Neural cell (in vitro differentiated cells): ENCODE results near the gene CHST11. TPM values are rescaled to one million over a fixed set of nuclear protein-coding genes. Genes with fewer than 3 reads are reported as not detected.

Source experiments
- H2AFZ ChIP-seq: fragments of 200-600, 300-800 bp; sonication (generic), shearing (Covaris generic); 2 replicates; pipeline ENCODE4 v1.6.0; 2014; ENCODE audit warnings: low read depth, mild to moderate bottlenecking, antibody characterized with exemption, low read length, moderate library complexity
- H3F3A ChIP-seq: fragments of 200-600 bp; shearing (Covaris generic); 2 replicates; pipeline ENCODE4 v1.6.1; 2016; ENCODE audit warnings: mild to moderate bottlenecking, moderate library complexity, mixed read lengths, antibody characterized with exemption, low read length; ENCODE audit not compliant: insufficient read depth, poor library complexity, severe bottlenecking
- H3K27ac ChIP-seq: fragments of 200-600, 300-800 bp; sonication (generic), shearing (Covaris generic); 2 replicates; pipeline ENCODE4 v1.5.1; 2014; ENCODE audit warnings: mild to moderate bottlenecking, low read length, moderate library complexity
- H3K27me3 ChIP-seq: fragments of 300-800, 200-600 bp; sonication (generic), shearing (Covaris generic); 2 replicates; pipeline ENCODE4 v1.6.0; 2014; ENCODE audit warnings: mild to moderate bottlenecking, low read depth, low read length, moderate library complexity; ENCODE audit not compliant: insufficient read depth
- H3K36me3 ChIP-seq: fragments of 300-800, 200-600 bp; sonication (generic), shearing (Covaris generic); 2 replicates; pipeline ENCODE4 v1.5.1; 2014; ENCODE audit warnings: mild to moderate bottlenecking, antibody characterized with exemption, low read length, moderate library complexity; ENCODE audit not compliant: insufficient read depth
- H3K4me2 ChIP-seq: fragments of 300-800, 200-600 bp; sonication (generic), shearing (Covaris generic); 2 replicates; pipeline ENCODE4 v1.6.0; 2014; ENCODE audit warnings: mild to moderate bottlenecking, low read length
- H3K4me3 ChIP-seq: fragments of 300-800, 200-600 bp; sonication (generic), shearing (Covaris generic); 2 replicates; pipeline ENCODE4 v1.5.1; 2014; ENCODE audit warnings: mild to moderate bottlenecking, low read length, moderate library complexity
- H3K79me2 ChIP-seq: fragments of 200-600 bp; shearing (Covaris generic); replicated peaks from 2 replicates; pipeline ENCODE4 v1.6.0; 2014; ENCODE audit warnings: mild to moderate bottlenecking, low read length, moderate library complexity; ENCODE audit not compliant: insufficient read depth
- H3K9ac ChIP-seq: fragments of 300-800, 200-600 bp; sonication (generic), shearing (Covaris generic); 2 replicates; pipeline ENCODE4 v1.6.1; 2016; ENCODE audit warnings: mild to moderate bottlenecking, low read length, mixed read lengths
- H3K9me2 ChIP-seq: fragments of 200-600 bp; shearing (Covaris generic); 2 replicates; pipeline ENCODE4 v1.6.1; 2016; ENCODE audit warnings: mild to moderate bottlenecking, low read length, mixed read lengths; ENCODE audit not compliant: insufficient read depth
- H3K9me3 ChIP-seq: fragments of 200-600, 300-800 bp; sonication (generic), shearing (Covaris generic); 2 replicates; pipeline ENCODE4 v1.6.1; 2016; ENCODE audit warnings: mild to moderate bottlenecking, mixed run types, low read length, moderate library complexity, mixed read lengths
- H4K20me1 ChIP-seq: fragments of 200-600 bp; shearing (Covaris generic); 2 replicates; pipeline ENCODE4 v1.6.1; 2016; ENCODE audit warnings: mild to moderate bottlenecking, mixed run types; ENCODE audit not compliant: insufficient read depth
- CTCF ChIP-seq: fragments of 450-650 bp; IDR thresholded peaks from 2 replicates; pipeline ENCODE4 v1.5.1; 2014; ENCODE audit warnings: antibody characterized with exemption, mild to moderate bottlenecking, moderate library complexity; ENCODE audit not compliant: poor library complexity, severe bottlenecking
- EP300 ChIP-seq: fragments of 450-650 bp; conservative IDR thresholded peaks from 2 replicates; pipeline ENCODE4 v1.6.1; 2014; ENCODE audit warnings: antibody characterized with exemption, mild to moderate bottlenecking, moderate library complexity; ENCODE audit not compliant: poor library complexity, severe bottlenecking
- EZH2 ChIP-seq: fragments of 200-600, 300-800 bp; shearing (Covaris generic), sonication (generic); IDR thresholded peaks from 2 replicates; pipeline ENCODE4 v1.6.1; 2014; ENCODE audit warnings: antibody characterized with exemption, low read length, borderline replicate concordance, mild to moderate bottlenecking; ENCODE audit not compliant: insufficient read depth, poor library complexity, severe bottlenecking
- MXI1 ChIP-seq: fragments of 450-650 bp; conservative IDR thresholded peaks from 2 replicates; pipeline ENCODE4 v1.6.1; 2014; ENCODE audit warnings: antibody characterized with exemption, mild to moderate bottlenecking; ENCODE audit not compliant: poor library complexity, severe bottlenecking
- POLR2AphosphoS5 ChIP-seq: IDR thresholded peaks from 2 replicates; pipeline ENCODE4 v1.6.1; 2012
- RAD21 ChIP-seq: fragments of 450-650 bp; conservative IDR thresholded peaks from 2 replicates; pipeline ENCODE4 v1.6.1; 2014; ENCODE audit warnings: antibody characterized with exemption, mild to moderate bottlenecking, moderate library complexity
- SMC3 ChIP-seq: fragments of 450-650 bp; conservative IDR thresholded peaks from 2 replicates; pipeline ENCODE4 v1.6.1; 2014; ENCODE audit warnings: antibody characterized with exemption, mild to moderate bottlenecking, moderate library complexity; ENCODE audit not compliant: poor library complexity
- TAF1 ChIP-seq: IDR thresholded peaks from 2 replicates; pipeline ENCODE4 v1.6.1; 2012; ENCODE audit warnings: low read depth
- polyA plus RNA-seq: library from polyadenylated mRNA; depleted of rRNA; stranded (reverse); fragments of >200 nt; gene quantifications from 2 replicates; pipeline ENCODE4 v1.2.3, GENCODE V29; 2014
- TF ChIP-seq, protein P1 (sequence below): IDR thresholded peaks from 2 replicates; pipeline ENCODE4 v1.6.1; 2012; ENCODE audit warnings: borderline replicate concordance

CHST11 gene
- polyA plus RNA-seq, 1 donor from 2014 or later: 15.0 TPM

- Histone ChIP-seq H3K79me2 (peaks cover 21% of the 10 kb centered on the region), H4K20me1 (no peaks in the 10 kb centered on the region), H3K36me3 (no peaks in the 10 kb centered on the region), H3K4me3 (no peak overlapping the region), H3K9me3 (no peaks in the 10 kb centered on the region), H3K4me2 (no peak overlapping the region), H2AFZ (no peak overlapping the region), H3K27ac (no peak overlapping the region), H3K27me3 (no peaks in the 10 kb centered on the region), H3F3A (no peaks in the 10 kb centered on the region), H3K9me2 (no peaks in the 10 kb centered on the region), H3K9ac (no peak overlapping the region)
- TF ChIP-seq, protein P1, sequence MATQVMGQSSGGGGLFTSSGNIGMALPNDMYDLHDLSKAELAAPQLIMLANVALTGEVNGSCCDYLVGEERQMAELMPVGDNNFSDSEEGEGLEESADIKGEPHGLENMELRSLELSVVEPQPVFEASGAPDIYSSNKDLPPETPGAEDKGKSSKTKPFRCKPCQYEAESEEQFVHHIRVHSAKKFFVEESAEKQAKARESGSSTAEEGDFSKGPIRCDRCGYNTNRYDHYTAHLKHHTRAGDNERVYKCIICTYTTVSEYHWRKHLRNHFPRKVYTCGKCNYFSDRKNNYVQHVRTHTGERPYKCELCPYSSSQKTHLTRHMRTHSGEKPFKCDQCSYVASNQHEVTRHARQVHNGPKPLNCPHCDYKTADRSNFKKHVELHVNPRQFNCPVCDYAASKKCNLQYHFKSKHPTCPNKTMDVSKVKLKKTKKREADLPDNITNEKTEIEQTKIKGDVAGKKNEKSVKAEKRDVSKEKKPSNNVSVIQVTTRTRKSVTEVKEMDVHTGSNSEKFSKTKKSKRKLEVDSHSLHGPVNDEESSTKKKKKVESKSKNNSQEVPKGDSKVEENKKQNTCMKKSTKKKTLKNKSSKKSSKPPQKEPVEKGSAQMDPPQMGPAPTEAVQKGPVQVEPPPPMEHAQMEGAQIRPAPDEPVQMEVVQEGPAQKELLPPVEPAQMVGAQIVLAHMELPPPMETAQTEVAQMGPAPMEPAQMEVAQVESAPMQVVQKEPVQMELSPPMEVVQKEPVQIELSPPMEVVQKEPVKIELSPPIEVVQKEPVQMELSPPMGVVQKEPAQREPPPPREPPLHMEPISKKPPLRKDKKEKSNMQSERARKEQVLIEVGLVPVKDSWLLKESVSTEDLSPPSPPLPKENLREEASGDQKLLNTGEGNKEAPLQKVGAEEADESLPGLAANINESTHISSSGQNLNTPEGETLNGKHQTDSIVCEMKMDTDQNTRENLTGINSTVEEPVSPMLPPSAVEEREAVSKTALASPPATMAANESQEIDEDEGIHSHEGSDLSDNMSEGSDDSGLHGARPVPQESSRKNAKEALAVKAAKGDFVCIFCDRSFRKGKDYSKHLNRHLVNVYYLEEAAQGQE: no peak
- TF ChIP-seq CTCF (no peak), EZH2 (no peak), TAF1 (no peak), SMC3 (no peak), MXI1 (no peak), EP300 (no peak), RAD21 (no peak)
Measured at GRCh38 chr12:104472748-104473147, 16.0 kb downstream of the CHST11 start.

- H3K9me2 ChIP-seq: no peaks in the 10 kb centered on the region
- H4K20me1 ChIP-seq: no peaks in the 10 kb centered on the region
- H3K4me2 ChIP-seq: no peak overlapping the region
- H3K9me3 ChIP-seq: no peaks in the 10 kb centered on the region
- H3K27ac ChIP-seq: no peak overlapping the region
- no peak overlapping the region for H3K4me3 ChIP-seq
- no peak overlapping the region for H3K9ac ChIP-seq
- H2AFZ ChIP-seq: no peak overlapping the region
- no peaks in the 10 kb centered on the region for H3K27me3 ChIP-seq
- peaks cover 14% of the 10 kb centered on the region for H3K79me2 ChIP-seq
- no peaks in the 10 kb centered on the region for H3F3A ChIP-seq
- H3K36me3 ChIP-seq: no peaks in the 10 kb centered on the region
- TF ChIP-seq CTCF: no peak
- TF ChIP-seq EP300: no peak
- TF ChIP-seq RAD21: no peak
- no peak for TF ChIP-seq MXI1
- TF ChIP-seq, protein P1: no peak
- TF ChIP-seq POLR2AphosphoS5: no peak
- no peak for TF ChIP-seq TAF1
- TF ChIP-seq EZH2: no peak
- no peak for TF ChIP-seq SMC3
Measured at GRCh38 chr12:104473374-104473983, 16.7 kb downstream of the CHST11 start.
